Ascending aorta (tissue), 2 donors: ENCODE results near the gene BIVM. TPM values are rescaled to one million over a fixed set of nuclear protein-coding genes. Genes with fewer than 3 reads are reported as not detected.

Experiments
- DNase-seq, 2 donors: peaks; one replicate each; pipeline ENCODE4 v3.0.0-alpha.2; 2019; ENCODE audit warnings: low spot score in 2 of 2
- H3K27ac ChIP-seq, 2 donors: fragments of 200-600 bp; sonication (generic); one replicate each; pipeline ENCODE4 v1.5.1; 2016 to 2017; ENCODE audit warnings: mild to moderate bottlenecking in 1 of 2
- H3K27me3 ChIP-seq: fragments of 200-600 bp; sonication (generic); one replicate; pipeline ENCODE4 v1.5.1; 2017
- H3K36me3 ChIP-seq, 2 donors: fragments of 200-600 bp; sonication (generic); one replicate each; pipeline ENCODE4 v1.5.1; 2016
- H3K4me1 ChIP-seq, 2 donors: fragments of 200-600 bp; sonication (generic); one replicate each; pipeline ENCODE4 v1.5.1; 2016 to 2017; ENCODE audit warnings: mild to moderate bottlenecking in 1 of 2
- H3K4me3 ChIP-seq, 2 donors: fragments of 200-600 bp; sonication (generic); one replicate each; pipeline ENCODE4 v1.5.1; 2016 to 2017; ENCODE audit warnings: mild to moderate bottlenecking in 1 of 2
- H3K9me3 ChIP-seq, 2 donors: fragments of 200-600 bp; sonication (generic); one replicate each; pipeline ENCODE4 v1.5.1; 2016
- CTCF ChIP-seq, 3 experiments: fragments of 200-600 bp in 2 of 3; fragments of 450-650 bp in 1 of 3; sonication (generic) in 2 of 3; IDR thresholded peaks; one replicate each; pipeline ENCODE4 v1.5.1; 2016 to 2019; ENCODE audit warnings: antibody characterized with exemption in 3 of 3, mild to moderate bottlenecking in 1 of 3, moderate library complexity in 1 of 3
- intact Hi-C: fragments of 100-400 bp; cut with DNase I; formaldehyde crosslinking; loops from one replicate; pipeline ENCODE4 v1.15.1; 2023
- total RNA-seq: library from RNA; depleted of rRNA; stranded (reverse); fragments of >200 nt; gene quantifications from one replicate; pipeline ENCODE4 v1.1.0, GENCODE V29; 2016

Gene BIVM
- total RNA-seq, 1 donor from 2014 or later, result 19.1 TPM

GRCh38 chr13:102816708-102817107 is 17.8 kb downstream of the BIVM start:
- DNase-seq, result no peak
- H3K27ac ChIP-seq, result no peak overlapping the region

GRCh38 chr13:102817241-102817640 is 18.3 kb downstream of the BIVM start:
- Histone ChIP-seq H3K36me3 (peaks cover 17 to 23% of the 10 kb centered on the region in 2 donors), H3K27ac (no peak overlapping the region), H3K9me3 (no peaks in the 10 kb centered on the region), H3K4me1 (no peaks in the 10 kb centered on the region), H3K27me3 (no peaks in the 10 kb centered on the region), H3K4me3 (no peak overlapping the region)
- no peak for DNase-seq
- intact Hi-C loops, result no loop called here
- no peak for TF ChIP-seq CTCF (IDR thresholded peaks at IDR 0.05)

More at GRCh38 chr13:102816708-102817107, 17.8 kb downstream of the BIVM start:
- no peak for TF ChIP-seq CTCF (IDR thresholded peaks at IDR 0.05)
- Histone ChIP-seq H3K27me3 (no peaks in the 10 kb centered on the region), H3K4me1 (no peaks in the 10 kb centered on the region), H3K4me3 (no peak overlapping the region), H3K9me3 (peaks cover 0 to under 1% of the 10 kb centered on the region in 2 donors), H3K36me3 (peaks cover 16 to 18% of the 10 kb centered on the region in 2 donors)
- intact Hi-C loops, result no loop called here

GRCh38 chr13:102817907-102818306 is 19.0 kb downstream of the BIVM start:
- TF ChIP-seq CTCF (IDR thresholded peaks at IDR 0.05), result no peak
- H3K9me3 ChIP-seq, result no peaks in the 10 kb centered on the region
- intact Hi-C loops, result no loop called here
- H3K4me3 ChIP-seq, result no peak overlapping the region
- H3K36me3 ChIP-seq, result peaks cover 22 to 30% of the 10 kb centered on the region in 2 donors
- no peaks in the 10 kb centered on the region for H3K27me3 ChIP-seq
- no peak for DNase-seq
- no peaks in the 10 kb centered on the region for H3K4me1 ChIP-seq
- H3K27ac ChIP-seq, result no peak overlapping the region

- intact Hi-C loops, result no loop called here
- no peaks in the 10 kb centered on the region for H3K4me1 ChIP-seq
- no peak overlapping the region for H3K4me3 ChIP-seq
- H3K9me3 ChIP-seq, result no peaks in the 10 kb centered on the region
- no peaks in the 10 kb centered on the region for H3K27me3 ChIP-seq
- H3K36me3 ChIP-seq, result peaks cover 31 to 39% of the 10 kb centered on the region in 2 donors
- H3K27ac ChIP-seq, result no peak overlapping the region
- DNase-seq, result no peak
- TF ChIP-seq CTCF (IDR thresholded peaks at IDR 0.05), result no peak
Measured at GRCh38 chr13:102825400-102825799, 26.5 kb downstream of the BIVM start.

- DNase-seq, result no peak
- H3K27me3 ChIP-seq, result no peaks in the 10 kb centered on the region
- TF ChIP-seq CTCF (IDR thresholded peaks at IDR 0.05), result no peak
- no peak overlapping the region for H3K4me3 ChIP-seq
- H3K27ac ChIP-seq, result no peak overlapping the region
- H3K4me1 ChIP-seq, result no peaks in the 10 kb centered on the region
- H3K9me3 ChIP-seq, result no peaks in the 10 kb centered on the region
- intact Hi-C loops, result no loop called here
- H3K36me3 ChIP-seq, result peaks cover 28 to 37% of the 10 kb centered on the region in 2 donors
Measured at GRCh38 chr13:102825921-102826706, 27.2 kb downstream of the BIVM start.
